Panc1 (cell line): ENCODE results near the gene URGCP. TPM values are rescaled to one million over a fixed set of nuclear protein-coding genes. Genes with fewer than 3 reads are reported as not detected.

ENCODE experiments used
- ATAC-seq: fragments of 200-7000 bp; cut with Tn5 transposase; 2 replicates; pipeline ENCODE4 v1.9.1; 2020; ENCODE audit warnings: mild to moderate bottlenecking, moderate library complexity
- BruUV-seq: library from RNA; stranded (reverse); fragments of 400-500 nt; replicated peaks from 2 replicates; lab custom pipeline; 2021; lab: Mats Ljungman, UMichigan
- CTCF ChIA-PET: fragments of 300-600 bp; sonication (Branson Sonifier 250); formaldehyde crosslinking; loops from one replicate; lab custom pipeline; 2022; ENCODE audit warnings: antibody characterized with exemption; lab: Charles Lee
- POLR2A ChIA-PET: fragments of 300-600 bp; sonication (Branson Sonifier 250); formaldehyde crosslinking; loops from one replicate; lab custom pipeline; 2022; ENCODE audit warnings: antibody characterized with exemption; lab: Charles Lee
- DNase-seq: peaks from one replicate; pipeline ENCODE4 v3.0.0-alpha.2; 2010; ENCODE audit warnings: low read depth, low spot score
- H3K27ac ChIP-seq: 2 replicates; pipeline ENCODE4 v1.5.1; 2011; ENCODE audit warnings: mild to moderate bottlenecking, low read length, inconsistent platforms
- H3K27me3 ChIP-seq: fragments of 200-500 bp; sonication (Bioruptor generic); 2 replicates; pipeline ENCODE4 v1.6.0; 2014; ENCODE audit warnings: low read length, inconsistent platforms; ENCODE audit not compliant: control insufficient read depth, insufficient read depth
- H3K36me3 ChIP-seq: fragments of 200-500 bp; sonication (Bioruptor generic); 2 replicates; pipeline ENCODE4 v1.5.1; 2014; ENCODE audit warnings: inconsistent platforms, mild to moderate bottlenecking, low read length, moderate library complexity; ENCODE audit not compliant: control insufficient read depth, insufficient read depth
- H3K4me1 ChIP-seq: 2 replicates; pipeline ENCODE4 v1.5.1; 2011; ENCODE audit warnings: inconsistent platforms, mild to moderate bottlenecking, low read length, moderate library complexity; ENCODE audit not compliant: control insufficient read depth, insufficient read depth
- H3K4me3 ChIP-seq, 2 experiments: 2 replicates each; pipeline ENCODE4 v1.5.1; 2011 to 2012; ENCODE audit warnings: low read depth in 2 of 2, low read length in 2 of 2, mild to moderate bottlenecking in 2 of 2, inconsistent platforms in 1 of 2, moderate library complexity in 1 of 2
- H3K9me3 ChIP-seq: fragments of 200-500 bp; sonication (Bioruptor generic); 2 replicates; pipeline ENCODE4 v1.5.1; 2014; ENCODE audit warnings: low read depth, mild to moderate bottlenecking, inconsistent platforms, low read length, moderate library complexity; ENCODE audit not compliant: control insufficient read depth, insufficient read depth
- POLR2AphosphoS5 ChIP-seq: IDR thresholded peaks from 2 replicates; pipeline ENCODE4 v1.6.1; 2012; ENCODE audit warnings: mild to moderate bottlenecking, low read depth, low read length, moderate library complexity
- REST ChIP-seq, 2 experiments: IDR thresholded peaks; 2 replicates each; pipeline ENCODE4 v1.6.1; 2011 to 2012; ENCODE audit warnings: low read depth in 2 of 2, control low read depth in 1 of 2, low read length in 1 of 2, mild to moderate bottlenecking in 1 of 2, moderate library complexity in 1 of 2; ENCODE audit not compliant: insufficient read depth in 1 of 2
- SIN3A ChIP-seq: IDR thresholded peaks from 2 replicates; pipeline ENCODE4 v1.6.1; 2012; ENCODE audit warnings: low read depth, mild to moderate bottlenecking, low read length, moderate library complexity, borderline replicate concordance; ENCODE audit not compliant: insufficient read depth
- TCF7L2 ChIP-seq: IDR thresholded peaks from 2 replicates; pipeline ENCODE4 v1.6.1; 2011; ENCODE audit warnings: mild to moderate bottlenecking, low read depth, low read length, inconsistent platforms
- in situ Hi-C: cut with HindIII; loops from 2 replicates; pipeline ENCODE4 v1.10.0; 2016; ENCODE audit warnings: low sequenced_read_pairs, low pct_unique_long_range_greater_than_20kb
- intact Hi-C: fragments of 100-400 bp; cut with micrococcal nuclease; formaldehyde crosslinking; loops from one replicate; pipeline ENCODE4 v1.10.0; 2022; ENCODE audit not compliant: unreplicated experiment
- total RNA-seq: library from RNA; stranded (reverse); gene quantifications from one replicate; pipeline ENCODE4 v1.2.1, GENCODE V29; 2021; ENCODE audit not compliant: unreplicated experiment
- TF ChIP-seq, protein P1 (sequence below): fragments of 450-650 bp; IDR thresholded peaks from 2 replicates; pipeline ENCODE4 v1.5.1; 2017; ENCODE audit warnings: mild to moderate bottlenecking

URGCP gene
- total RNA-seq, 1 experiment from 2014 or later, result 34.3 TPM

- DNase-seq (no peak), ATAC-seq (peak; percentile 47)
- intact Hi-C loops (no loop called here), in situ Hi-C loops (no loop called here)
- no peaks in the 10 kb centered on the region for H3K4me1 ChIP-seq
- H3K27me3 ChIP-seq, result no peaks in the 10 kb centered on the region
- peak overlapping the region; percentile 60 to 96 for H3K4me3 ChIP-seq
- ChIA-PET CTCF (no interaction called here), POLR2A (no interaction called here)
- no TSS peak for BruUV-seq
- no peaks in the 10 kb centered on the region for H3K36me3 ChIP-seq
- TF ChIP-seq SIN3A (no peak), REST (IDR thresholded peaks at IDR 0.05; ENCODE audit: insufficient read depth in 1 of 2, low read depth in 2 of 2, low read length in 1 of 2) (no peak), POLR2AphosphoS5 (no peak)
- TF ChIP-seq, protein P1, sequence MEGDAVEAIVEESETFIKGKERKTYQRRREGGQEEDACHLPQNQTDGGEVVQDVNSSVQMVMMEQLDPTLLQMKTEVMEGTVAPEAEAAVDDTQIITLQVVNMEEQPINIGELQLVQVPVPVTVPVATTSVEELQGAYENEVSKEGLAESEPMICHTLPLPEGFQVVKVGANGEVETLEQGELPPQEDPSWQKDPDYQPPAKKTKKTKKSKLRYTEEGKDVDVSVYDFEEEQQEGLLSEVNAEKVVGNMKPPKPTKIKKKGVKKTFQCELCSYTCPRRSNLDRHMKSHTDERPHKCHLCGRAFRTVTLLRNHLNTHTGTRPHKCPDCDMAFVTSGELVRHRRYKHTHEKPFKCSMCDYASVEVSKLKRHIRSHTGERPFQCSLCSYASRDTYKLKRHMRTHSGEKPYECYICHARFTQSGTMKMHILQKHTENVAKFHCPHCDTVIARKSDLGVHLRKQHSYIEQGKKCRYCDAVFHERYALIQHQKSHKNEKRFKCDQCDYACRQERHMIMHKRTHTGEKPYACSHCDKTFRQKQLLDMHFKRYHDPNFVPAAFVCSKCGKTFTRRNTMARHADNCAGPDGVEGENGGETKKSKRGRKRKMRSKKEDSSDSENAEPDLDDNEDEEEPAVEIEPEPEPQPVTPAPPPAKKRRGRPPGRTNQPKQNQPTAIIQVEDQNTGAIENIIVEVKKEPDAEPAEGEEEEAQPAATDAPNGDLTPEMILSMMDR, result no peak
- H3K9me3 ChIP-seq, result no peaks in the 10 kb centered on the region
- H3K27ac ChIP-seq, result peak overlapping the region; percentile 81
Observed at GRCh38 chr7:43926798-43927123, 20.4 kb upstream of the URGCP start.

DNA sequence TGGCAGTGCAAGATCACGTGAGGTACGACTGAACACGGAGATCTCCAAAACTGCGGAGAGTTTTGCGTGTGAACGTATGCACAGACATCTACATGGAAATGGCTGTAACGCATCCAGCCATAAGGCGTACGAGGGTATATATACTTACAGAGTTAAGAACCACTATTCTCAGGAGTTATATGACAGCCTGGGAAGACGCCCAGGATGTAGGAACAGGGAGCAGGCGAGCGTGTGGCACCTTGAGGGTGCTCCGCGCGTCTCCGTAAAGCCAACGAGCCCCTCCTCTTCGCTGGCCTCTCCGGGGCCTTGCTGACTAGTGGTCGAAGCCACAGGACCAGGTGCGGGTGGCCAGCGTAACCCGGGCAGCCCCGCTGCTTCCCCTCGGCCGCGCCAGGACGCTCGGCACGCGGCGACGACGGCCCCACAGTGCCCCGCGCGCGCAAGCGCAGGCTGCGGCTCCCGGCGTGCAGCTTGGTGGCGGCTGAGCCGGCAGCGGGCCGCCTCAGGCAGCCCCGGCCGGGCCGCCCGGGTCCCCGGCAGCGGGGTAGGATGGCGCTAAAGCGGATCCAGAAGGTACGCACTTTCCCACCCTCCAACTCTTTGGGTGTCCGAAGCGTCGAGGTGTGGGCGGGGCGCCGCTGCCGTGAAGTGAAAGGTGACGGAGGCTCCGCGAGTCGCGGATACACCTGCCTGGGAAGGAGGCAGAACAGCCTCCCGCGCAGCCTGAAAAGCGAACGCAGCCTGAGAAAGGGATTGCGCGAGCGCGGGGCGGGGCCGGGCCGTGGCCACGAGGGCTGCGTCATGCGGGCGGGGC, 19.8 kb upstream of the URGCP start, which contains the start of gene UBE2D4:
UBE2D4 (plus strand) TSS at position 453 of the 814 bp plus-strand sequence; CDS start at position 550, 97 bp downstream.
- in situ Hi-C loops, result no loop called here
- no peaks in the 10 kb centered on the region for H3K9me3 ChIP-seq
- POLR2A ChIA-PET, result no interaction called here
- peak within 1 kb of the TSS; percentile 87 for H3K27ac ChIP-seq
- TF ChIP-seq TCF7L2 (0 out of 2 replicates have a peak, but pooled peaks have one; percentile 38), REST (IDR thresholded peaks at IDR 0.05; ENCODE audit: insufficient read depth in 1 of 2, low read depth in 2 of 2, low read length in 1 of 2) (0 out of 4 replicates have a peak, but pooled peaks of 1 of the 2 experiments have one; percentile 43), POLR2AphosphoS5 (peak; percentile 85), SIN3A (peak; percentile 54)
- TF ChIP-seq, protein P1, result no peak
- H3K27me3 ChIP-seq, result no peaks in the 10 kb centered on the region
- H3K4me3 ChIP-seq, result peak within 1 kb of the TSS; percentile 60 to 96
- CTCF ChIA-PET, result no interaction called here
- BruUV-seq, result no TSS peak
- peak; percentile 98 for ATAC-seq
- peak; percentile 54 for DNase-seq
- H3K36me3 ChIP-seq, result no peaks in the 10 kb centered on the region
- H3K4me1 ChIP-seq, result no peaks in the 10 kb centered on the region
- intact Hi-C loops, result no loop called here
